BLaER1 treated with 17β-estradiol and CSF1 and Interleukin-3, amounts not matched to agents 10 nM and 100 nM (cell line): ENCODE measurements around the gene COG5.

ENCODE experiments used
- H3K27ac ChIP-seq, 11 experiments: shearing (Covaris generic); formaldehyde crosslinking; 2 replicates each; pipeline ENCODE4 v1.8.1; 2022
- H3K27me3 ChIP-seq, 11 experiments: shearing (Covaris generic); formaldehyde crosslinking; 2 replicates each; pipeline ENCODE4 v1.8.1; 2022
- H3K36me3 ChIP-seq, 11 experiments: shearing (Covaris generic); formaldehyde crosslinking; 2 replicates each; pipeline ENCODE4 v1.8.1; 2022
- H3K4me1 ChIP-seq, 10 experiments: shearing (Covaris generic); formaldehyde crosslinking; 2 replicates each; pipeline ENCODE4 v1.8.1; 2022
- H3K4me2 ChIP-seq, 11 experiments: shearing (Covaris generic); formaldehyde crosslinking; 2 replicates each; pipeline ENCODE4 v1.8.1; 2022
- H3K4me3 ChIP-seq, 10 experiments: shearing (Covaris generic); formaldehyde crosslinking; 2 replicates each; pipeline ENCODE4 v1.8.1; 2022
- H3K9ac ChIP-seq, 11 experiments: shearing (Covaris generic); formaldehyde crosslinking; 2 replicates each; pipeline ENCODE4 v1.8.1; 2022
- H3K9me3 ChIP-seq, 11 experiments: shearing (Covaris generic); formaldehyde crosslinking; replicated peaks in 1 of 11; 2 replicates each; pipeline ENCODE4 v1.8.1; 2022
- H4K20me1 ChIP-seq, 11 experiments: shearing (Covaris generic); formaldehyde crosslinking; 2 replicates each; pipeline ENCODE4 v1.8.1; 2022
- Cebpa-rat ChIP-seq, 11 experiments: shearing (Covaris generic); IDR thresholded peaks; 2 replicates each; pipeline ENCODE4 v1.8.1; 2022

COG5 gene

GRCh38 chr7:107442678-107443077 is 121.0 kb downstream of the COG5 start:
- no peaks in the 10 kb centered on the region for H3K4me1 ChIP-seq
- H3K4me3 ChIP-seq, result no peak overlapping the region
- no peak overlapping the region for H3K4me2 ChIP-seq
- H4K20me1 ChIP-seq, result peaks cover 0 to 3% (median 0%) of the 10 kb centered on the region in 11 experiments; a peak in 1 of 22 replicates
- TF ChIP-seq Cebpa-rat (IDR thresholded peaks at IDR 0.05), result no peak
- peaks cover 13 to 22% (median 18%) of the 10 kb centered on the region in 11 experiments for H3K9me3 ChIP-seq
- no peaks in the 10 kb centered on the region for H3K27me3 ChIP-seq
- H3K36me3 ChIP-seq, result peaks cover 9 to 21% (median 11%) of the 10 kb centered on the region in 11 experiments; a peak in 17 of 22 replicates
- no peak overlapping the region for H3K27ac ChIP-seq
- no peak overlapping the region for H3K9ac ChIP-seq

GRCh38 chr7:107441581-107442422 is 121.9 kb downstream of the COG5 start:
- Histone ChIP-seq H3K4me2 (no peak overlapping the region), H3K9me3 (peaks cover 13 to 22% (median 18%) of the 10 kb centered on the region in 11 experiments), H3K4me3 (no peak overlapping the region), H3K4me1 (no peaks in the 10 kb centered on the region), H3K27ac (no peak overlapping the region), H3K9ac (no peak overlapping the region), H3K27me3 (no peaks in the 10 kb centered on the region), H4K20me1 (peaks cover 0 to 4% (median 0%) of the 10 kb centered on the region in 11 experiments; a peak in 1 of 22 replicates), H3K36me3 (peaks cover 9 to 21% (median 11%) of the 10 kb centered on the region in 11 experiments; a peak in 17 of 22 replicates)
- no peak for TF ChIP-seq Cebpa-rat (IDR thresholded peaks at IDR 0.05)

- Histone ChIP-seq H3K4me2 (no peak overlapping the region), H4K20me1 (peaks cover 0 to 4% (median 0%) of the 10 kb centered on the region in 11 experiments; a peak in 1 of 22 replicates), H3K4me3 (no peak overlapping the region), H3K4me1 (no peaks in the 10 kb centered on the region), H3K27me3 (no peaks in the 10 kb centered on the region), H3K9me3 (peaks cover 13 to 32% (median 22%) of the 10 kb centered on the region in 11 experiments), H3K27ac (no peak overlapping the region), H3K36me3 (peaks cover 8 to 19% (median 11%) of the 10 kb centered on the region in 11 experiments; a peak in 17 of 22 replicates), H3K9ac (no peak overlapping the region)
- TF ChIP-seq Cebpa-rat (IDR thresholded peaks at IDR 0.05), result no peak
These were observed 124.7 kb downstream of the COG5 start for GRCh38 chr7:107439025-107439424.

GRCh38 chr7:107435749-107436148 is 128.0 kb downstream of the COG5 start:
- H3K4me3 ChIP-seq, result no peak overlapping the region
- no peak overlapping the region for H3K4me2 ChIP-seq
- no peak overlapping the region for H3K27ac ChIP-seq
- H3K36me3 ChIP-seq, result peaks cover 0 to 12% (median 0%) of the 10 kb centered on the region in 11 experiments; a peak in 4 of 22 replicates
- H3K9me3 ChIP-seq, result peaks cover 0 to 23% (median 9%) of the 10 kb centered on the region in 11 experiments; a peak in 16 of 22 replicates
- H3K4me1 ChIP-seq, result no peaks in the 10 kb centered on the region
- TF ChIP-seq Cebpa-rat (IDR thresholded peaks at IDR 0.05), result no peak
- H3K27me3 ChIP-seq, result no peaks in the 10 kb centered on the region
- H4K20me1 ChIP-seq, result peaks cover 0 to 4% (median 0%) of the 10 kb centered on the region in 11 experiments; a peak in 1 of 22 replicates
- no peak overlapping the region for H3K9ac ChIP-seq

GRCh38 chr7:107432261-107432660 is 131.5 kb downstream of the COG5 start:
- H3K27me3 ChIP-seq, result no peaks in the 10 kb centered on the region
- no peak overlapping the region for H3K4me3 ChIP-seq
- H3K9ac ChIP-seq, result no peak overlapping the region
- H3K36me3 ChIP-seq, result peaks cover 0 to 14% (median 7%) of the 10 kb centered on the region in 11 experiments; a peak in 7 of 22 replicates
- no peak for TF ChIP-seq Cebpa-rat (IDR thresholded peaks at IDR 0.05)
- no peak overlapping the region for H3K4me2 ChIP-seq
- H3K9me3 ChIP-seq, result peaks cover 0 to 33% (median 13%) of the 10 kb centered on the region in 11 experiments; a peak in 17 of 22 replicates
- no peak overlapping the region for H3K27ac ChIP-seq
- peaks cover 0 to 5% (median 0%) of the 10 kb centered on the region in 10 experiments; a peak in 1 of 20 replicates for H3K4me1 ChIP-seq
- H4K20me1 ChIP-seq, result peaks cover 0 to 6% (median 0%) of the 10 kb centered on the region in 11 experiments; a peak in 1 of 22 replicates

- H3K4me3 ChIP-seq, result no peak overlapping the region
- no peak for TF ChIP-seq Cebpa-rat (IDR thresholded peaks at IDR 0.05)
- H3K4me1 ChIP-seq, result peaks cover 0 to 5% (median 0%) of the 10 kb centered on the region in 10 experiments; a peak in 1 of 20 replicates
- peaks cover 0 to 8% (median 0%) of the 10 kb centered on the region in 11 experiments; a peak in 1 of 22 replicates for H4K20me1 ChIP-seq
- no peak overlapping the region for H3K9ac ChIP-seq
- no peak overlapping the region for H3K4me2 ChIP-seq
- no peak overlapping the region for H3K27ac ChIP-seq
- peaks cover 0 to 32% (median 12%) of the 10 kb centered on the region in 11 experiments; a peak in 17 of 22 replicates for H3K9me3 ChIP-seq
- H3K27me3 ChIP-seq, result no peaks in the 10 kb centered on the region
- peaks cover 0 to 26% (median 6%) of the 10 kb centered on the region in 11 experiments; a peak in 9 of 22 replicates for H3K36me3 ChIP-seq
These were observed 133.7 kb downstream of the COG5 start for GRCh38 chr7:107430057-107430456.

GRCh38 chr7:107428642-107429041 is 135.1 kb downstream of the COG5 start:
- H3K36me3 ChIP-seq, result peaks cover 0 to 26% (median 3%) of the 10 kb centered on the region in 11 experiments; a peak in 8 of 22 replicates
- peaks cover 0 to 5% (median 0%) of the 10 kb centered on the region in 10 experiments; a peak in 1 of 20 replicates for H3K4me1 ChIP-seq
- H3K27ac ChIP-seq, result no peak overlapping the region
- no peak overlapping the region for H3K4me3 ChIP-seq
- peaks cover 0 to 19% (median 10%) of the 10 kb centered on the region in 11 experiments; a peak in 17 of 22 replicates for H3K9me3 ChIP-seq
- H3K4me2 ChIP-seq, result no peak overlapping the region
- no peak overlapping the region for H3K9ac ChIP-seq
- H4K20me1 ChIP-seq, result peaks cover 0 to 8% (median 0%) of the 10 kb centered on the region in 11 experiments; a peak in 2 of 22 replicates
- TF ChIP-seq Cebpa-rat (IDR thresholded peaks at IDR 0.05), result no peak
- no peaks in the 10 kb centered on the region for H3K27me3 ChIP-seq

- H3K4me2 ChIP-seq, result no peak overlapping the region
- H3K27ac ChIP-seq, result no peak overlapping the region
- peaks cover 0 to 8% (median 0%) of the 10 kb centered on the region in 11 experiments; a peak in 2 of 22 replicates for H4K20me1 ChIP-seq
These were observed 136.3 kb downstream of the COG5 start for GRCh38 chr7:107427462-107427861.

GRCh38 chr7:107414198-107414597 is 149.5 kb downstream of the COG5 start:
- Histone ChIP-seq H3K27me3 (no peaks in the 10 kb centered on the region), H4K20me1 (peaks cover 0 to 5% (median 0%) of the 10 kb centered on the region in 11 experiments; a peak in 1 of 22 replicates), H3K9me3 (peaks cover 0 to 3% (median 0%) of the 10 kb centered on the region in 11 experiments; a peak in 1 of 22 replicates), H3K36me3 (peaks cover 3 to 21% (median 15%) of the 10 kb centered on the region in 11 experiments; a peak in 14 of 22 replicates), H3K4me1 (peaks cover 0 to 9% (median 0%) of the 10 kb centered on the region in 10 experiments; a peak in 4 of 20 replicates), H3K9ac (no peak overlapping the region), H3K4me3 (no peak overlapping the region), H3K27ac (no peak overlapping the region), H3K4me2 (no peak overlapping the region)
- TF ChIP-seq Cebpa-rat (IDR thresholded peaks at IDR 0.05), result no peak

More at GRCh38 chr7:107427462-107427861, 136.3 kb downstream of the COG5 start:
- Histone ChIP-seq H3K27me3 (no peaks in the 10 kb centered on the region), H3K9ac (no peak overlapping the region), H3K9me3 (peaks cover 0 to 12% (median 5%) of the 10 kb centered on the region in 11 experiments; a peak in 13 of 22 replicates), H3K4me1 (peaks cover 0 to 5% (median 0%) of the 10 kb centered on the region in 10 experiments; a peak in 1 of 20 replicates), H3K36me3 (peaks cover 0 to 26% (median 3%) of the 10 kb centered on the region in 11 experiments; a peak in 8 of 22 replicates), H3K4me3 (no peak overlapping the region)
- TF ChIP-seq Cebpa-rat (IDR thresholded peaks at IDR 0.05), result no peak
